22Rv1 (cell line): Measurements from ENCODE around the gene AHCY.
"Not testable (repeated sequence)": the region's sequence is repeated elsewhere in the genome, so short reads cannot be mapped to it uniquely, and the experiment has no call there.

Experiments used
- H3K27ac ChIP-seq: fragments of 450-650 bp; 2 replicates; pipeline ENCODE4 v1.5.1; 2017
- ZFX ChIP-seq: fragments of 450-650 bp; IDR thresholded peaks from 2 replicates; pipeline ENCODE4 v1.6.1; 2017; ENCODE audit warnings: antibody characterized with exemption, borderline replicate concordance
- TF ChIP-seq, protein P1 (sequence below): fragments of 450-650 bp; IDR thresholded peaks from 2 replicates; pipeline ENCODE4 v1.5.1; 2017; ENCODE audit warnings: mild to moderate bottlenecking

Gene AHCY

DNA sequence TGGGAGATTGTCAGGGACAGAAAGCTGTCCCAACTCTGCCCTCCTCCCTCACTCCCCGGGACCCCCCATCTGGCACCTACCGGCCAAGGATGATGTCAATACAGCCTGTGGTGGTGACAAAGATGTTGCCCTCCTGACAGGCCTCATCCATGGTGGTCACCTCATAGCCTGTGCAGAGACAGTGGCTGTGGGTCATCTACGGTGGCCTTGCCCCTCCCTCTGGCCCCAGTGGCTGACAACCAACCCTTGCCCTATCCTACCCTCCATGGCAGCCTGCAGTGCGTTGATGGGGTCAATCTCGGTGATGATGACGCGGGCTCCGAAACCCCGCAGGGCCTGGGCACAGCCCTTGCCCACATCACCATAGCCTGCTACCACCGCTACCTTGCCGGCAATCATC, 12.7 kb downstream of the AHCY start:
- TF ChIP-seq ZFX: no peak
- TF ChIP-seq, protein P1, sequence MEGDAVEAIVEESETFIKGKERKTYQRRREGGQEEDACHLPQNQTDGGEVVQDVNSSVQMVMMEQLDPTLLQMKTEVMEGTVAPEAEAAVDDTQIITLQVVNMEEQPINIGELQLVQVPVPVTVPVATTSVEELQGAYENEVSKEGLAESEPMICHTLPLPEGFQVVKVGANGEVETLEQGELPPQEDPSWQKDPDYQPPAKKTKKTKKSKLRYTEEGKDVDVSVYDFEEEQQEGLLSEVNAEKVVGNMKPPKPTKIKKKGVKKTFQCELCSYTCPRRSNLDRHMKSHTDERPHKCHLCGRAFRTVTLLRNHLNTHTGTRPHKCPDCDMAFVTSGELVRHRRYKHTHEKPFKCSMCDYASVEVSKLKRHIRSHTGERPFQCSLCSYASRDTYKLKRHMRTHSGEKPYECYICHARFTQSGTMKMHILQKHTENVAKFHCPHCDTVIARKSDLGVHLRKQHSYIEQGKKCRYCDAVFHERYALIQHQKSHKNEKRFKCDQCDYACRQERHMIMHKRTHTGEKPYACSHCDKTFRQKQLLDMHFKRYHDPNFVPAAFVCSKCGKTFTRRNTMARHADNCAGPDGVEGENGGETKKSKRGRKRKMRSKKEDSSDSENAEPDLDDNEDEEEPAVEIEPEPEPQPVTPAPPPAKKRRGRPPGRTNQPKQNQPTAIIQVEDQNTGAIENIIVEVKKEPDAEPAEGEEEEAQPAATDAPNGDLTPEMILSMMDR: no peak
- H3K27ac ChIP-seq: no peak overlapping the region

DNA sequence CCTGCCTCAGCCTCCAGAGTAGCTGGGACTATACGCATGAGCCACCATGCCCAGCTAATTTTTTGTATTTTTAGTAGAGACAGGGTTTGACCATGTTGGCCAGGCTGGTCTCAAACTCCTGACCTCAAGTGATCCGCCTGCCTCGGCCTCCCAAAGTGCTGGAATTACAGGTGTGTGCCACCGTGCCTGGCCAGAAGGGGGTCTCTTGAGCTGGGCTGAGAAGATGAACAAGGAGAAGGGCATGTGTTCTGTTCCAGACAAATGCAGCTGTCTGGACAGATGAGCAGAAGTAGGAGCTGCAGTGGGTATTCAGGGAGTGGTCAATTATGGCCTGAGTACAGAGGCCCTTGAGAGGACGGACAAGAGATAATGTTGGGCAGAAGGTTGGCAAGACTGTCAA, 15.7 kb downstream of the AHCY start:
- not testable (repeated sequence) for H3K27ac ChIP-seq

DNA sequence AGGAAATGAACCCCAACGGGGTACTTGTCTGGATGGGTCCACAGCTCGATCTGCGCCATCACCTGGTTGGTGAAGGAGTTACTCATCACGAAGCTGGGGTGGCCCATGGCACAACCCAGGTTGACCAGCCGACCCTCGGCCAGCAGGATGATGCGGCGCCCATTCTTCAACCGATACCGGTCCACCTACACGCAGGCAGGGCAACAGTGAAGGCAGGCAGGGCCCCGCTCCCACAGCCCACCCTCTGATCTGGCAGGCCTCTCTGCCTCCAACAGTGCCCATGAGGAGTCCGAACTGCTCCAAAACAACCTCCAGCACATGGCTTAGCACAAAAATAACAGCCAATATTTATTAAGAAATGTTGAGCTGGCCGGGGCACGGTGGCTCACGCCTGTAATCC, 17.7 kb downstream of the AHCY start:
- TF ChIP-seq ZFX: no peak
- TF ChIP-seq, protein P1: no peak
- H3K27ac ChIP-seq: no peak overlapping the region

DNA sequence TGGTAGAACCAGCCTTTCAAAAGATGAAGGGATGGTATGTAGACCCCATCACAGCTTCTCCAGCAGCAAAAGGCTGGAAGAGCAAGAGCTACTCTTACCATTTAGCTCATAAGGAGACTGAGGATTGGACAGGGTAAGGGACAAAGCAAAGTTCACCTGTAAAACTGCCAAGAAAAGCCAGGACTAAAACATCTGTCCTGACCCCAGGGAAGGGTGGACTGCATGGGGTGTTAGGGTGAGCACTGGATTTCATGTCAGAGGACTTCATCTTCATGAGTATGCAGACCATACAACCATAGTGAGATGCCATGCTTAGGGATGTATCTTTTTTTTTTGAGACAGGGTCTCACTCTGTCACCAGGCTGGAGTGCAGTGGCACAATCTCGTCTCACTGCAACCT, 19.3 kb downstream of the AHCY start:
- TF ChIP-seq, protein P1: no peak
- no peak for TF ChIP-seq ZFX

DNA sequence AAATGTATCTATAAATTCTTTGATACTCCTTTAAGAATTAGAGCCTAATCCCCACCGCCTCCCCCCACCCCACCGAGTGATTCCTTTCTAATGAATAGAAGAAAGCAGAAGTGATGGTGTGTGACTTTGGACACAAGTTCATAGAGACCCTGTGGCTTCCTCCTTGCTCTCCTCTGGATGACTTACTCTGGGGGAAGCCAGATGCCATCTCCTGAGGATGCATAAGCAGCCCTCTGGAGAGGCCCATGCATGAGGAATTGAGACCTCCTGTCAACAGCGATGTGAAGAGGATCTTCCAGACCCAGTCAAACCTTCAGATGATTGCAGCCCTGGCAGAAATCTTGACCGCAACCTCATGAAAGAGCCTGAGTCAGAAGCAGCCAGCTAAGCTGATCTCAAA, 21.1 kb downstream of the AHCY start:
- no peak overlapping the region for H3K27ac ChIP-seq
- TF ChIP-seq, protein P1: no peak

More for the DNA sequence above, 19.3 kb downstream of the AHCY start:
- no peak overlapping the region for H3K27ac ChIP-seq

DNA sequence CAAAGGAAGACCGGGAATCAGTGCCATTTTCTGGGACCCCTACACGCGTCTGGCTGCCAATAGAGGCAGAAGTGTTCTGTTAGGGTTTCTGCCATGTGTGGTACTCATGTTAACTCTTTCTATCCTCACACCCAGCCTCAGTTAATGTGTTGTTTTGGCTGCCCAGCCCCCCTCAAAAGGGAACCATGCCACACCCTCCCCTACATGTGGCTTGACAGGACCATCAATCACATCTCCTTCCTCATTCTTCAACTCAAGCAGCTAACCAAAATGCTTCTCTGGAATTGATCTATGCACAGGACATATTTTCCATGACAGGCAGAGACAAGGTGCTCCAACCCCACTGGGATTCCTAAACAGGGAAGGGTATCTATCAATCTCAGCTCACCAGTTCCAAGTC, 22.0 kb downstream of the AHCY start:
- H3K27ac ChIP-seq: no peak overlapping the region
- TF ChIP-seq, protein P1: no peak
- TF ChIP-seq ZFX: no peak

DNA sequence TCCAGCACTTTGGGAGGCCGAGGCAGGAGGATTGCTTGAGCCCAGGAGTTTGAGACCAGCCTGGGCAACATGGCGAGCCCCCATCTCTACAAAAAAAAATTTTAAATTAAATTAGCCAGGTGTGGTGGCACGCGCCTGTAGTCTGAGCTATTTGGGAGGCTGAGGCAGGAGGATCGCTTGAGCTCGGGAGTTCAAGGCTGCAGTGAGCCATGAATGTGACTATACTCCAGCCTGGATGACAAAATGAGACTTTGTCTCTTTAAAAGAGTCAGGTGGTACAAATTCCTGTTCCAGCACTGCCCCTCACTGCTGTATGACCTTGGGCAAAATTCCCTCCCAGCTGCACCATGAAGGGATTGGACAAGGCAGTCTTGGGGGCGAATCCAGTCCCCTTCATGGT, 28.5 kb downstream of the AHCY start:
- H3K27ac ChIP-seq: no peak overlapping the region
- TF ChIP-seq ZFX: no peak
- TF ChIP-seq, protein P1: no peak

DNA sequence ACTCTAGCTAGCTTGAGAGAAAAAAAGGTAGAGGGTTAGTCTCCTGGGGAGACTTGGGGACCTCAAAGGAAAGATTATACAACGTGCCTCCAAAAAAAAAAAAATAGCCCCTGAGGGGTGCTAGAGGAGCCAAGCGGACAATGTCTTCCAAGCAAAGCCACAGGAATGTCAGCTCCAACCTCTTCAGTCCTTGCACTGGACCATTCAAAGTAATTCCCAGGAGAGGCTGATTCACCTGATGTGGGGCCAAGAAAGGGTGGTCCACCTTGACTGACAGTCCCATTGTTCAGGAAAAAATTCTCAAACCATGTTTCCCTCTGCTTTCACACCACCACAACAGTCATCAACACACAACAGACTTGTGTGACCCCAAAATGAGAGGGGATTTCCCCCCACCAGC, 31.2 kb downstream of the AHCY start:
- TF ChIP-seq ZFX: no peak
- TF ChIP-seq, protein P1: no peak
- H3K27ac ChIP-seq: peak overlapping the region; percentile 54; the same call in 1 of the 2 replicates
